GM18498 (cell line): ENCODE measurements around the gene DOCK10.

ENCODE experiments used
- ATAC-seq: cut with Tn5 transposase; IDR thresholded peaks from one replicate; pipeline ENCODE4 v1.9.1; 2021; ENCODE audit warnings: mild to moderate bottlenecking, moderate library complexity; ENCODE audit not compliant: unreplicated experiment

The DOCK10 gene

GRCh38 chr2:224846686-224847085 lies 195.6 kb downstream of the DOCK10 start:
- ATAC-seq: no peak

- ATAC-seq: no peak
These were observed 196.1 kb downstream of the DOCK10 start for GRCh38 chr2:224846161-224846560.

- no peak for ATAC-seq
These were observed 199.1 kb downstream of the DOCK10 start for GRCh38 chr2:224843141-224843540.

GRCh38 chr2:224841910-224842309 lies 200.4 kb downstream of the DOCK10 start:
- ATAC-seq: no peak

GRCh38 chr2:224838335-224838734 lies 203.9 kb downstream of the DOCK10 start:
- no peak for ATAC-seq

GRCh38 chr2:224837558-224837957 lies 204.7 kb downstream of the DOCK10 start:
- no peak for ATAC-seq

- ATAC-seq: no peak
These were observed 205.2 kb downstream of the DOCK10 start for GRCh38 chr2:224837066-224837465.

GRCh38 chr2:224836263-224836662 lies 206.0 kb downstream of the DOCK10 start:
- ATAC-seq: no peak

- no peak for ATAC-seq
These were observed 206.9 kb downstream of the DOCK10 start for GRCh38 chr2:224835405-224835804.

- no peak for ATAC-seq
These were observed 208.3 kb downstream of the DOCK10 start for GRCh38 chr2:224833986-224834385.

- no peak for ATAC-seq
These were observed 210.1 kb downstream of the DOCK10 start for GRCh38 chr2:224832207-224832606.

GRCh38 chr2:224831530-224831929 lies 210.7 kb downstream of the DOCK10 start:
- no peak for ATAC-seq

GRCh38 chr2:224820283-224820991 lies 221.8 kb downstream of the DOCK10 start:
- ATAC-seq: no peak

- no peak for ATAC-seq
These were observed 223.2 kb downstream of the DOCK10 start for GRCh38 chr2:224819075-224819474.

GRCh38 chr2:224817676-224818075 lies 224.6 kb downstream of the DOCK10 start:
- ATAC-seq: no peak

- ATAC-seq: no peak
These were observed 225.5 kb downstream of the DOCK10 start for GRCh38 chr2:224816816-224817215.

GRCh38 chr2:224813578-224813977 lies 228.7 kb downstream of the DOCK10 start:
- no peak for ATAC-seq

- no peak for ATAC-seq
These were observed 234.9 kb downstream of the DOCK10 start for GRCh38 chr2:224807153-224807964.

GRCh38 chr2:224803930-224804329 lies 238.3 kb downstream of the DOCK10 start:
- ATAC-seq: no peak

GRCh38 chr2:224802407-224802806 lies 239.9 kb downstream of the DOCK10 start:
- ATAC-seq: no peak

- ATAC-seq: no peak
These were observed 240.9 kb downstream of the DOCK10 start for GRCh38 chr2:224801360-224801759.

GRCh38 chr2:224799691-224800090 lies 242.6 kb downstream of the DOCK10 start:
- no peak for ATAC-seq
